GM12878 (cell line): ENCODE measurements around the gene ZNF213. TPM values are rescaled to one million over a fixed set of nuclear protein-coding genes. Genes with fewer than 3 reads are reported as not detected.

Source experiments
- ATAC-seq: fragments of 200-7000 bp; cut with Tn5 transposase; 3 replicates; pipeline ENCODE4 v1.9.1; 2020; ENCODE audit warnings: mild to moderate bottlenecking, moderate library complexity
- BruUV-seq: library from RNA; stranded (reverse); fragments of 400-500 nt; replicated peaks from 2 replicates; lab custom pipeline; 2021; lab: Mats Ljungman, UMichigan
- CTCF ChIA-PET: fragments of 300-600 bp; sonication (Branson Sonifier 250); formaldehyde crosslinking; extraction: SDS; loops from one replicate; lab custom pipeline; 2021; ENCODE audit warnings: inconsistent platforms; lab: Yijun Ruan, JAX
- POLR2A ChIA-PET: fragments of 350-600 bp; formaldehyde crosslinking; extraction: SDS; loops from one replicate; lab custom pipeline; 2021; ENCODE audit warnings: inconsistent platforms; lab: Charles Lee
- RAD21 ChIA-PET: fragments of 300-600 bp; sonication (Branson Sonifier 250); formaldehyde crosslinking; loops from one replicate; lab custom pipeline; 2023; ENCODE audit warnings: antibody characterized with exemption; ENCODE audit not compliant: unreplicated experiment; lab: Charles Lee
- SMC1A ChIA-PET: fragments of 300-600 bp; sonication (Branson Sonifier 250); formaldehyde crosslinking; loops from one replicate; lab custom pipeline; 2023; ENCODE audit not compliant: unreplicated experiment, uncharacterized antibody; lab: Charles Lee
- DNase-seq: peaks from one replicate; pipeline ENCODE4 v3.0.0-alpha.2; 2011; ENCODE audit warnings: low read depth, low spot score
- FAIRE-seq: peaks from 3 replicates; lab custom pipeline; 2011; peaks lifted over from hg19 to GRCh38; lab: Jason Lieb, UNC
- H2AFZ ChIP-seq: 2 replicates; pipeline ENCODE4 v1.6.0; 2011; ENCODE audit warnings: low read depth, low read length, control low read depth; ENCODE audit not compliant: control insufficient read depth
- H3K27ac ChIP-seq: 2 replicates; pipeline ENCODE4 v1.5.1; 2011; ENCODE audit warnings: control low read depth; ENCODE audit not compliant: control insufficient read depth, insufficient read depth
- H3K27me3 ChIP-seq, 2 experiments: replicated peaks in 1 of 2; 2 replicates each; pipeline versions ENCODE4 v1.6.0 to v1.6.1; 2011; ENCODE audit warnings: low read length in 1 of 2; ENCODE audit not compliant: control insufficient read depth in 2 of 2, insufficient read depth in 2 of 2
- H3K36me3 ChIP-seq, 2 experiments: 2 replicates each; pipeline ENCODE4 v1.5.1; 2011; ENCODE audit warnings: low read length in 1 of 2; ENCODE audit not compliant: control insufficient read depth in 2 of 2, insufficient read depth in 2 of 2
- H3K4me1 ChIP-seq: 2 replicates; pipeline ENCODE4 v1.6.1; 2011; ENCODE audit warnings: mild to moderate bottlenecking, low read length, moderate library complexity, mixed read lengths; ENCODE audit not compliant: control insufficient read depth, insufficient read depth
- H3K4me2 ChIP-seq: 2 replicates; pipeline ENCODE4 v1.6.0; 2011; ENCODE audit warnings: control low read depth; ENCODE audit not compliant: control insufficient read depth, insufficient read depth
- H3K4me3 ChIP-seq: fragments of 200-600 bp; sonication (generic); 2 replicates; pipeline ENCODE4 v1.5.1; 2016
- H3K79me2 ChIP-seq: 2 replicates; pipeline ENCODE4 v1.6.0; 2011; ENCODE audit warnings: low read length; ENCODE audit not compliant: control insufficient read depth, insufficient read depth
- H3K9ac ChIP-seq: 2 replicates; pipeline ENCODE4 v1.8.0; 2011; ENCODE audit warnings: low read length, control low read depth, mixed read lengths; ENCODE audit not compliant: control insufficient read depth, insufficient read depth
- H3K9me3 ChIP-seq: replicated peaks from 3 replicates; pipeline ENCODE4 v1.5.1; 2011; ENCODE audit warnings: mild to moderate bottlenecking, low read length; ENCODE audit not compliant: control insufficient read depth, insufficient read depth
- H4K20me1 ChIP-seq: 2 replicates; pipeline ENCODE4 v1.6.0; 2011; ENCODE audit not compliant: control insufficient read depth, insufficient read depth
- FOXK2 ChIP-seq: fragments of 450-650 bp; IDR thresholded peaks from 2 replicates; pipeline ENCODE4 v1.6.1; 2017; ENCODE audit warnings: mild to moderate bottlenecking, moderate library complexity
- GABPA ChIP-seq: IDR thresholded peaks from 2 replicates; pipeline ENCODE4 v1.6.1; 2014; ENCODE audit warnings: antibody characterized with exemption, low read depth, mild to moderate bottlenecking, inconsistent platforms
- HDAC2 ChIP-seq: fragments of 200-600 bp; sonication (generic); IDR thresholded peaks from 2 replicates; pipeline ENCODE4 v1.6.1; 2017
- HDAC6 ChIP-seq: fragments of 200-600 bp; sonication (generic); IDR thresholded peaks from one replicate; pipeline ENCODE4 v1.8.0; 2017; ENCODE audit warnings: antibody characterized with exemption; ENCODE audit not compliant: unreplicated experiment
- HDGF ChIP-seq: fragments of 450-650 bp; IDR thresholded peaks from 2 replicates; pipeline ENCODE4 v1.6.1; 2016; ENCODE audit warnings: antibody characterized with exemption
- JUNB ChIP-seq: IDR thresholded peaks from 2 replicates; pipeline ENCODE4 v1.6.1; 2016; ENCODE audit warnings: antibody characterized with exemption, mild to moderate bottlenecking
- PAX5 ChIP-seq: IDR thresholded peaks from 2 replicates; pipeline ENCODE4 v1.6.1; 2011; ENCODE audit warnings: low read depth, low read length, borderline replicate concordance
- RCOR1 ChIP-seq: conservative IDR thresholded peaks from 2 replicates; pipeline ENCODE4 v1.6.1; 2012; ENCODE audit warnings: low read depth, low read length, improper control_type of control experiment
- RUNX3 ChIP-seq: IDR thresholded peaks from 2 replicates; pipeline ENCODE4 v1.6.1; 2012; ENCODE audit warnings: low read length, inconsistent platforms
- STAT1 ChIP-seq: fragments of 450-650 bp; conservative IDR thresholded peaks from 2 replicates; pipeline ENCODE4 v1.6.1; 2014; ENCODE audit warnings: antibody characterized with exemption, mild to moderate bottlenecking
- WRNIP1 ChIP-seq: IDR thresholded peaks from 2 replicates; pipeline ENCODE4 v1.6.1; 2011; ENCODE audit warnings: low read depth, low read length, improper control_type of control experiment, borderline replicate concordance
- YY1 ChIP-seq: IDR thresholded peaks from 2 replicates; pipeline ENCODE4 v1.6.1; 2011; ENCODE audit warnings: low read depth, mild to moderate bottlenecking, low read length
- ZBED1 ChIP-seq: IDR thresholded peaks from 2 replicates; pipeline ENCODE4 v1.6.1; 2016; ENCODE audit warnings: borderline replicate concordance
- ZBTB11 ChIP-seq: fragments of 450-650 bp; formaldehyde crosslinking; IDR thresholded peaks from 2 replicates; pipeline ENCODE4 v1.5.0; 2022; ENCODE audit warnings: mild to moderate bottlenecking, missing genetic modification characterization
- ZNF217 ChIP-seq: fragments of 450-650 bp; IDR thresholded peaks from 2 replicates; pipeline ENCODE4 v1.6.1; 2017; ENCODE audit warnings: antibody characterized with exemption, mild to moderate bottlenecking
- ZNF24 ChIP-seq: fragments of 450-650 bp; IDR thresholded peaks from 2 replicates; pipeline ENCODE4 v1.6.1; 2017; ENCODE audit warnings: antibody characterized with exemption, mild to moderate bottlenecking
- ZNF384 ChIP-seq: IDR thresholded peaks from 2 replicates; pipeline ENCODE4 v1.6.1; 2012; ENCODE audit warnings: low read depth, mild to moderate bottlenecking, low read length, improper control_type of control experiment, borderline replicate concordance
- WGBS: methylation state at CpG from one replicate; pipeline ENCODE4 v1.1.6; 2016; ENCODE audit warnings: low lambda C conversion rate; ENCODE audit not compliant: insufficient replicate concordance, insufficient coverage; ENCODE audit errors: missing lambda C conversion rate; 5-methylcytosine and 5-hydroxymethylcytosine counted together
- in situ Hi-C: fragments of 300-500 bp; cut with MboI; formaldehyde crosslinking; loops from 9 replicates; pipeline ENCODE4 v1.14.3; 2018; ENCODE audit warnings: mixed read lengths
- intact Hi-C: fragments of 100-400 bp; cut with micrococcal nuclease; formaldehyde crosslinking; loops from one replicate; pipeline ENCODE4 v1.14.2; 2022; ENCODE audit not compliant: unreplicated experiment
- polyA plus RNA-seq, 11 experiments: library from polyadenylated mRNA; depleted of rRNA in 4 of 11; unstranded in 6 of 11; stranded (reverse) in 5 of 11; fragments of >200 nt; fragmentation: Nextera tagmentation in 4 of 11; fragmentation: Illumina TruSeq in 1 of 11; extraction: Ambion mirVana in 4 of 11; extraction: Trizol in 1 of 11; gene quantifications; 1 replicate in 1 of 11; 2 replicates in 10 of 11; pipeline versions ENCODE4 v1.2.1 to v1.2.3, GENCODE V29; 2011 to 2016; ENCODE audit warnings: inconsistent platforms in 2 of 11, missing spikeins in 2 of 11, low read depth in 1 of 11
- total RNA-seq, 4 experiments: library from RNA; depleted of rRNA in 3 of 4; stranded (reverse); fragments of >200 nt in 3 of 4; fragmentation: Illumina TruSeq in 1 of 4; extraction: Trizol in 1 of 4; gene quantifications; 2 replicates each; pipeline versions ENCODE4 v1.2.1 to v1.2.3, GENCODE V29; 2013 to 2021
- TF ChIP-seq, protein P1 (sequence below): IDR thresholded peaks from 2 replicates; pipeline ENCODE4 v1.6.1; 2012; ENCODE audit warnings: low read depth, low read length, improper control_type of control experiment
- TF ChIP-seq, protein P2 (sequence below): IDR thresholded peaks from 2 replicates; pipeline ENCODE4 v1.6.1; 2012; ENCODE audit warnings: low read depth, low read length, improper control_type of control experiment

Gene ZNF213
- total and polyA plus RNA-seq, 10 of the 15 experiments (the other 5 are each of a cell fraction or from before 2014, with no cell fraction given): 0.53 to 9.4 (median 1.1) TPM

- in situ Hi-C loops: no loop called here
- TF ChIP-seq GABPA: no peak
- no peak for TF ChIP-seq ZBED1
- TF ChIP-seq YY1: no peak
- no peak for TF ChIP-seq HDGF
- TF ChIP-seq HDAC2: no peak
- no peak for TF ChIP-seq ZNF217
- no peak for TF ChIP-seq RCOR1
- TF ChIP-seq ZNF384: no peak
- no peak for TF ChIP-seq RUNX3
- TF ChIP-seq PAX5: no peak
- TF ChIP-seq, protein P1, sequence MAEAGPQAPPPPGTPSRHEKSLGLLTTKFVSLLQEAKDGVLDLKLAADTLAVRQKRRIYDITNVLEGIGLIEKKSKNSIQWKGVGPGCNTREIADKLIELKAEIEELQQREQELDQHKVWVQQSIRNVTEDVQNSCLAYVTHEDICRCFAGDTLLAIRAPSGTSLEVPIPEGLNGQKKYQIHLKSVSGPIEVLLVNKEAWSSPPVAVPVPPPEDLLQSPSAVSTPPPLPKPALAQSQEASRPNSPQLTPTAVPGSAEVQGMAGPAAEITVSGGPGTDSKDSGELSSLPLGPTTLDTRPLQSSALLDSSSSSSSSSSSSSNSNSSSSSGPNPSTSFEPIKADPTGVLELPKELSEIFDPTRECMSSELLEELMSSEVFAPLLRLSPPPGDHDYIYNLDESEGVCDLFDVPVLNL: no peak
- no peak for TF ChIP-seq JUNB
- TF ChIP-seq STAT1: no peak
- TF ChIP-seq FOXK2: no peak
- TF ChIP-seq HDAC6: no peak
- TF ChIP-seq, protein P2, sequence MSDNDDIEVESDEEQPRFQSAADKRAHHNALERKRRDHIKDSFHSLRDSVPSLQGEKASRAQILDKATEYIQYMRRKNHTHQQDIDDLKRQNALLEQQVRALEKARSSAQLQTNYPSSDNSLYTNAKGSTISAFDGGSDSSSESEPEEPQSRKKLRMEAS: no peak
- TF ChIP-seq ZNF24: no peak
- no peak for TF ChIP-seq ZBTB11 (CRISPR knock-in tag)
- no peak for TF ChIP-seq WRNIP1
- TF ChIP-seq, all 136 proteins: peak for 0
- H3K4me3 ChIP-seq: no peak overlapping the region
- ChIA-PET RAD21 (interaction anchor here (2.5 kb wide), 1 partner anchor 9 kb away, joined by 6 read pairs; the partner anchor contains the start of gene ZNF213), SMC1A (no interaction called here), CTCF (interaction anchor here (1.1 kb wide), 1 partner anchor 24 kb away, joined by 3 read pairs; no protein-coding TSS in a partner anchor), POLR2A (no interaction called here)
- no peak overlapping the region for H2AFZ ChIP-seq
- WGBS: 26% methylated on average over 16 of the region's 18 CpGs
- no peak overlapping the region for H3K9ac ChIP-seq
- intact Hi-C loops: no loop called here
- H3K27me3 ChIP-seq: no peaks in the 10 kb centered on the region
- DNase-seq (no peak), FAIRE-seq (no peak), ATAC-seq (no peak)
- H3K4me1 ChIP-seq: no peaks in the 10 kb centered on the region; the same call in 1 of the 2 replicates
- no peaks in the 10 kb centered on the region for H3K79me2 ChIP-seq
- H3K4me2 ChIP-seq: no peak overlapping the region
- BruUV-seq: no TSS peak
- H3K9me3 ChIP-seq: no peaks in the 10 kb centered on the region
- no peaks in the 10 kb centered on the region; a peak in 2 of 4 replicates for H3K36me3 ChIP-seq
- H3K27ac ChIP-seq: no peak overlapping the region
- no peaks in the 10 kb centered on the region for H4K20me1 ChIP-seq
These were observed 9.6 kb downstream of the ZNF213 start for GRCh38 chr16:3144321-3144983.
